ENCODE data around the gene DLG5.

Gene DLG5

DNA sequence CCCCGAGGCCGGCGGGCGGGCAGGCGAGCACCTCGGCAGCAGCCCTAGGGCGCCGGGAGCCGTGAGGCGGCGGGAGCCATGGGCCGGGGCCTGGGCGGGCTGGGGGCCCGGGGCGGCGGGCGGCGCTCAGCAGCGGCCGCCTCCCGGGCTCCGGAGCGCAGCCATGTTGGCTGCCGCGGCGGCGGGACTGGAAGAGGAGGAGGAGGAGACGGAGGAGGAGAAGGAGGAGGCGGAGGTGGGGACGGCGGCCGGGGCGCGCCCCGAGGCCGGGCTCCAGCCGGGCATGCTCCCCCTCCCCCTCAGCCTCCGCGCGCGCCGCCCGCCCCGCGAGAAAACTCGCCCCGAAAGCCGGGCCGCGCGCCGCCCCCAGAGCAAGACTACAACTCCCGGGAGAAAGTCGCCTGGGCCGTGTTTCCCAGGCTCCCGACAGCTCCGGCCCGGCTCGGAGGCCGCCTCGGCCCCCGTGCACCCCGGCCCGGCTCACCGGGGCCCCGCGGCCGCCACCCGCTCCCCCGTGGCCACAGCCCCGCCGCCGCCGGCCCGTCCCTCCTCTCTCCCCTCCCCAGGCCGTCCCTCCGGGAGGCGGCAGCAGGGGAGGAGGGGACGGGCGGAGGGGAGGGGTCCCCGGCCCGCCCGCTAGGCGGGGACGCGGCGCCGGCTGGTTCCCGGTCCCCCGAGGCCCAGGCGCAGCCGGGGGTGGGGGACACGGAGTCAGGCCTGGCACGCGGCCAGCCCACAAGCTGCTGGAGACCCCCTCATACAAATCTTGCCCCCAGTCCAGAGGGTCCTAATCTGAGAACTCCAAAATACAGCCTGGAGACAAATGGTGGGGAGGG is at the start of gene DLG5:
Gene DLG5 (minus strand): TSS at position 190 of the 836 bp plus-strand sequence. CDS start 235 bp downstream, outside the sequence.
- peak; percentile 22 for DNase-seq

- no peak for DNase-seq
Measured at GRCh38 chr10:77975086-77975666, 48.6 kb upstream of the DLG5 start.

DNA sequence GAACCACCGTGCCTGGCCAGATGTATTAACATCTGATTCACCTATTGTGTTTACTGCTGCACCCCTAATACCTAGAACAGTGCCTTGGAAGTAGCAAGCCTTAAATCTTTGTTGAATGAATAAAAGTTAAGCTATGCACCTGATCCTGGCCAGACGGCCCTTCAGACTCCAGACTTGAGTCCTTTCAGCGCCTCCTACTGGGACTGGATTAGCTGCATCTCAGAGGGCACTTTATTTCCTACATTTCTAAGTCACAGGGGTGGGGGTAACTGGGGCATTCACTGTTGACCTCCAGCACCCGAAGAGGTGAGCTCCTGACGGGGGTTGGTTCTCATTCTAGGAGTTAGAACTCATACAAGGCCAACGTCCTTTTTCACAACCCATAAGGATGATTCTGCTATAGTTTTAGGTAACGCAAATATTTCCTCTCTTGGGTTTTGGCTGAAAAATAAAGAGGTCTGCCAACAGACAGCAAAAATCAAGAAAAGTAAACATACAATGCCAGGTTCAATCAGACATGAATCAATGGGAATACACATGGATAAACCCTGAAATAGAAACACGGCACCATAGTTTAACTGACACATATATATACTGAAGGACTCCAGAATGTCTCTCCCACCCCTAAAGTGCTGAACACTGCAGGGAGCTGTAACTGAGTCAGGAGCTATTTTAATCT is 48.0 kb upstream of the DLG5 start:
- DNase-seq = peak; percentile 1

GRCh38 chr10:77973276-77973675 is 46.7 kb upstream of the DLG5 start:
- DNase-seq = no peak

GRCh38 chr10:77972148-77972547 is 45.6 kb upstream of the DLG5 start:
- DNase-seq = no peak

- no peak for DNase-seq
Measured at GRCh38 chr10:77971804-77972144, 45.2 kb upstream of the DLG5 start.

- peak; percentile 8 for DNase-seq
Measured at GRCh38 chr10:77970869-77971803, 44.6 kb upstream of the DLG5 start.

DNA sequence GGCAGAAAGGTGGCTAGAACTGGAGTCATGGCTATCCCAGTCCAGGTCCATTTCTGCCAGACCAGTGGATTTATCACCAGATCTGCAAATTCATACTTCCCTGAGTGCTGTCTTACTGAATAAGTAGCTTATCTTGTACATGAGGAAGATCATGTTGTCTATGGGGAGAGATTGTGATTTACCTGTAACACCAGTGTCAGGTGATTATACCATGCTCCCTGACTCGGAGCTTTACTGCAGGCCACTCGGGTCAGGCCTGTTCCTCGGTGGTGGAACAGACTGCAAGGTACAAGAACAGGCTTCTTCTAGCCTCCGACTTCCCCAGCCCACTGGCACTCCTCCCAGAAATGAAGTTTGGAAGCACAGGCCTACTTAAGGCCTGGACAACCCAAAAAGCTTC is 42.6 kb upstream of the DLG5 start:
- DNase-seq = no peak

GRCh38 chr10:77967611-77968022 is 41.1 kb upstream of the DLG5 start:
- no peak for DNase-seq

GRCh38 chr10:77965294-77965693 is 38.7 kb upstream of the DLG5 start:
- DNase-seq = no peak

DNA sequence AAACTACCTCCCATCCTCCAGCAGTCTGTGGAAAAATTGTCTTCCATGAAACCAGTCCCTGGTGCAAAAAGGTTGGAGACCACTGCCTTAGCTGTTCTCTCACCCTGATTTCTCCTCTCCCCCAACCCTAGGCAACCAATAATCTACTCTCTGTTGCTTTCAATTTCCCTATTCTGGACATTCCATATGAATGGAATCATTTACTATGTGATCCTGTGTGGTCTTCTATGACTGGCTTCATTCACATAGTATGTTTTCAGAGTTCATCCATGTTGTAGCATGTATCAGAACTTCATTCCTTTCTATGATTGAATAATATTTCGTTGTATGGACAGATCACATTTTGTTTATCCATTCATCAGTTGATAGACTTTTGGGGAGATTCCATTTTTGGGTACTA is 38.3 kb upstream of the DLG5 start:
- no peak for DNase-seq

DNA sequence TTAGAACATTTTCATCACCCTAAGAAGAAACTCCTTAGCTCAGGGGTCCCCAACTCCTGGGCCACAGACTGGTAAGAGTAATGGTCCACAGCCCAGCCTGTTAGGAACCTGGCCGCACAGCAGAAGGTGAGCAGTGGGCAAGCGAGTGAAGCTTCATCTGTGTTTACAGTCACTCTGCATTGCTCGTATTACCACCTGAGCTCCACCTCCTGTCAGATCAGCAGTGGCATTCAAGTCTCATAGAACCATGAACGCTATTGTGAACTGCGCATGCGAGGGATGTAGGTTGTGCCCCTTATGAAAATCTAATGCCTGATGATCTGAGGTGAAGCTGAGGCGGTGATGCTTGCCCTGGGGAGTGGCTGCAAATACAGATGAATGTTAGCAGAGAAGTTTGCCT is 37.3 kb upstream of the DLG5 start:
- no peak for DNase-seq

DNA sequence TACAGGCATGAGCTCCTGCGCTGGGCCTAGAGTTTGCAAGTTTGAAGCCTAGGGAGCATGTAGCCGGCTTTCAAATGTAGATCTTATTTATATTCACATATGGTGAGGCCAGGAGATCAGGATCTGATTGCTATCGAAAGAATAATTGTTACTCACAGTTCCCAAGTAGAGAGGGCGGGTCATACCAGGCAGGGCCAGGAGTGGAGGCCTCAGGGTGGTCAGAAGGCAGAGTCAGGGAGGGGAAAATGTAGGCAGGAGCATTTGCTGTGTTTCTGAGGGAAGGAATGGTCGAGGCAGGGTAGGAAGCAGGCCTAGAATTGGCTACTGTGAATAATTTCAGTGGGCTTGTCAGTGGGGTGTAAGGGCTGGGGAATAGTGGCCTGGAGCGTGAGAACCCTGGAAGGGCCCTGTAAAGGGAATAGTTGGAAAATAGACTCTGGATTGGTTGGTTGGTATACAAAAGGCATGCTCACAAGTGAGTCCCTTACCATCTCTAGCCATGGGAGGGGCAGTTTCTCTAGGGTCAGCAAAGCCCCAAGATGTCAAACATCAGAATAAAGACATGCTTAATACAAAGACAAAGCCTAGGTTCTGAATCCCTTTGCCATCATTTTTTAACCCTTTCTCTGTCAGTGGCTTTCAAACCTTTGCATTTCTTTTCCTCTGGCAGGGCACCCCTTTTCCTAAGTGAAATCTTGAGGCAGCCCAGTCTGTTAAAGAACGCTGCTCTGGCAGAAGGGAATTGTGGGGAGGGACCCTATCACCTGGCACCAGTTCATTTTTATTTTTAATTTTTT is 36.0 kb upstream of the DLG5 start:
- DNase-seq = no peak

- no peak for DNase-seq
Measured at GRCh38 chr10:77961668-77962067, 35.1 kb upstream of the DLG5 start.

DNA sequence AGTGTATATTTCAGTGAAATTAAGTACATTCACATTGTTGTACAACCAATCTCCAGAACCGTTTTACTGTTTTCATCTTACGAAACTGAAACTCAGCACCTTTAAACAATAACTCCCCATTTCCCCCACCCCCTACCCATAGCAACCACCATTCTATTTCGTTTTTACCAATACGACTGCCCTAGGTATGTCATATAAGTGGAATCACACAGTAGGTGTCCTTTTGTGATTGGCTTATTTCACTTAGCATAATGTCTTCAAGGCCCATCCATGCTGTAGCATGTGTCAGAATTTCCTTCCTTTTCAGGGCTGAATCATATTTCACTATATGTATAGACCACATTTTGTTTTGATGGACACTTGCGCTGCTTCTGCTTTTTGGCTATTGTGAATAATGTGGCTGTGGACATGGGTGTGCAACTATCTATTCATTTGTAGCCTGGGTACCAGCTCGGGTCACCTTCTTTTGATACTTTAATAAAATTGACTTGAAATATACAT is 34.3 kb upstream of the DLG5 start:
- no peak for DNase-seq

- no peak for DNase-seq
Measured at GRCh38 chr10:77959887-77960455, 33.4 kb upstream of the DLG5 start.

GRCh38 chr10:77959384-77959783 is 32.8 kb upstream of the DLG5 start:
- DNase-seq = no peak

GRCh38 chr10:77955136-77955535 is 28.6 kb upstream of the DLG5 start:
- DNase-seq = no peak

DNA sequence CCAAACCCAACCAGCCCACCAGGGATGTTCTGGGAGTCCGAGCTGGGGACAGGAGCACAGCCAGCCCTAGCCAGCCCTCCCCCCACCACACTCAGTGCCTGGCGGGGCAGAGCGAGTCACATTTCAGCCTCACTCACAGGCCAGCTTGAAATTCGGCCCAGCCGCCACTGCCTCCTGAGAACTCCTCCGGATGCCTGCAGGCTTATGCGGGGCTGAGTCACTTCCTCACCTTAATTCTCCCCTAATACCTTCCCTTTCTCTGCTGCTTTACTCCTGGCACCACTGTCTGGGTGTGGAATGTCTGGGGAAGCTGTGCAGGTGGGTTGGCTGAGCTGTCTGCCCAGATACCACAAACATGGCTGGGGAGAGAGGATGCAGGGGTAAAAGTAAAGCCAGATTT is 22.6 kb upstream of the DLG5 start:
- no peak for DNase-seq

- DNase-seq = no peak
Measured at GRCh38 chr10:77946084-77946483, 19.5 kb upstream of the DLG5 start.

DNA sequence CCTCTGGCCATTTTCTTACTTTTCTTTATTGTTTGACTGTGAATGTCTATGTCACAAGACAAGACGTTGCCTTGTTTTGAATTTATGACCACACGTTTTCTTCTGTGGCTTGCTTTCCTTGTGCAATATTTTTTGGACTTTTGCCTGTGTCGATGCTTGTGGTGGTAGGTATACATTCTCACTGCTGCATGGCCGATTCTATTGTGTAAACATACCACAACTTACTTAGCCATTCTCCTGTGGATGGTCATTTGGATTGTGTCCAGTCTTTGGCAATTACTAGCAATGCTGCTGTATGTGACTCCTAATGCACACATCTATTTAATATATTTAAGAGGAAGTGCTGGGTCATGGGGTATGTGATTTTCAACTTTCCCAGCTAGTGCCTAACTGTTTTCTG is 18.0 kb upstream of the DLG5 start:
- DNase-seq = no peak
